Heart right ventricle (tissue), 16 donors: Measurements from ENCODE around the gene MFSD6. TPM values are rescaled to one million over a fixed set of nuclear protein-coding genes. Genes with fewer than 3 reads are reported as not detected.

Experiments used
- ATAC-seq, 8 donors: fragments of 200-7000 bp; cut with Tn5 transposase; one replicate each; pipeline ENCODE4 v1.9.1; 2020; ENCODE audit warnings: mild to moderate bottlenecking in 8 of 8, moderate library complexity in 8 of 8, moderate number of reproducible peaks in 1 of 8
- DNase-seq, 2 donors: peaks; one replicate each; pipeline ENCODE4 v3.0.0-alpha.2; 2020
- H3K27ac ChIP-seq, 10 donors: fragments of 200-600 bp; sonication (generic) in 2 of 10; one replicate each; pipeline versions ENCODE4 v1.5.0 to v1.8.0; 2020 to 2022; ENCODE audit warnings: mild to moderate bottlenecking in 3 of 10
- H3K27me3 ChIP-seq, 7 donors: fragments of 200-600 bp; one replicate each; pipeline ENCODE4 v1.8.0; 2021 to 2022; ENCODE audit warnings: mild to moderate bottlenecking in 2 of 7
- H3K36me3 ChIP-seq, 9 donors: fragments of 200-600 bp; sonication (generic) in 1 of 9; one replicate each; pipeline versions ENCODE4 v1.5.0 to v1.8.0; 2020 to 2022; ENCODE audit warnings: mild to moderate bottlenecking in 2 of 9
- H3K4me1 ChIP-seq, 9 donors: fragments of 200-600 bp; sonication (generic) in 1 of 9; one replicate each; pipeline versions ENCODE4 v1.5.0 to v1.8.0; 2020 to 2022; ENCODE audit warnings: mild to moderate bottlenecking in 4 of 9
- H3K4me3 ChIP-seq, 10 donors: fragments of 200-600 bp; sonication (generic) in 2 of 10; one replicate each; pipeline versions ENCODE4 v1.5.0 to v1.8.0; 2020 to 2022; ENCODE audit warnings: mild to moderate bottlenecking in 7 of 10, moderate library complexity in 2 of 10
- H3K9me3 ChIP-seq, 11 donors: fragments of 200-600 bp in 10 of 11; sonication (generic) in 2 of 11; one replicate each; pipeline versions ENCODE4 v1.5.0 to v1.8.0; 2013 to 2022; ENCODE audit warnings: mild to moderate bottlenecking in 2 of 11, control low read depth in 1 of 11, moderate library complexity in 1 of 11
- WGBS, 2 donors: extraction: QIAGEN DNeasy Blood & Tissue Kit; methylation state at CpG; one replicate each; pipeline ENCODE4 v1.1.7; 2013; ENCODE audit warnings: inconsistent platforms in 1 of 2; 5-methylcytosine and 5-hydroxymethylcytosine counted together
- intact Hi-C, 10 donors: fragments of 100-400 bp; cut with DNase I; formaldehyde crosslinking; loops; one replicate each; pipeline versions ENCODE4 v1.11.1 to v1.14.2; 2022
- polyA plus RNA-seq, 2 donors: library from polyadenylated mRNA; stranded (reverse); fragments of 200-250 nt; gene quantifications; one replicate each; pipeline ENCODE4 v1.2.3, GENCODE V29; 2013
- total RNA-seq, 10 donors: library from RNA; stranded (reverse); fragmentation: NEBNext Ultra II Directional in 3 of 10; extraction: Animal tissue kit (Norgen Biotek cat#: 25700) in 3 of 10; gene quantifications; one replicate each; pipeline versions ENCODE4 v1.2.1 to v1.2.4, GENCODE V29; 2021 to 2023
- TF ChIP-seq, protein P1 (sequence below), 9 donors: fragments of 200-600 bp; sonication (generic) in 2 of 9; IDR thresholded peaks; one replicate each; pipeline versions ENCODE4 v1.5.0 to v1.8.0; 2021 to 2022; ENCODE audit warnings: antibody characterized with exemption in 9 of 9, mild to moderate bottlenecking in 5 of 9, moderate library complexity in 1 of 9
- donor health status: Arrhythmogenic right ventricular cardiomyopathy.
- donor health status: ischemic (EF 13 %, LVEDD 7.1; RV severe dilation, severe dysfunction).
- donor health status: healthy with polysubstance abuse.
- donor health status: DM: no; HTN: yes; CAD: no.
- donor health status: DM: no; HTN: no; CAD: no.
- donor health status: ischemic (EF 25% LVEDD 6.9; RV normal size, moderate dysfunction).
- donor health status: ischemic (EF 25% LVEDD 5.7; RV mildly dilated, moderate dysfunction).
- donor health status: healthy.
- donor health status: DM: yes; HTN: yes; CAD: no.
- donor health status: Ischemic cardiomyopathy.
- donor health status: ischemic (EF 35%, LVEDD 5.7; RV mildly dilated, moderate dysfunction).
- donor health status: nonischemic (EF 11% LVEDD 7.7; RV severe dilation, severe dysfunction).
- donor health status: DM: yes; HTN: yes; CAD: no.
- donor health status: PGD.
- donor health status: ischemic (EF 29% LVEDD 5.4; RV normal size, mild dysfunction).
- donor health status: nonischemic (EF 23%, LVEDD 6.1; RV moderate dilation, normal function).

MFSD6 gene
- total and polyA plus RNA-seq, 12 donors = 9.7 to 26.7 (median 15.9) TPM

DNA sequence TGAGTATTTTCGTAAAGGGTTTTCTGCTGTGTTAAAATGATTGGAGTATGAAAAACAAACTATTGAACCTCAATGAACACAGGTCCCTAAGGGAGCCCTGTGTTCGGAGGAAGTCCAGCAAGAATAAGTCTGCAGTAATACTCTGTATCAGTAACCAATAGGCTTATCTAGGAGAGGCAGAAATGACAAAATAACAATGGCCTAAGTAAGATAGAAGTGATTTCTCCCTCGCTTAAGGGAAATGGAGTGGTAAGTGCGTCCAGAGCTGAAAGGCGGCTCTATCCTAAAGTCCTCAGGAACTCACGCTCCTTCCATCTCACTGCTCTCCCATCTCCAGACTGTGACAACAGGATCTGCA lies 29.3 kb upstream of the MFSD6 start:
- Histone ChIP-seq H3K27ac (peak overlapping the region in 2 of 10 donors; percentile 14 to 41), H3K27me3 (no peaks in the 10 kb centered on the region), H3K36me3 (no peaks in the 10 kb centered on the region), H3K4me1 (peaks cover 0 to 11% (median 0%) of the 10 kb centered on the region in 9 donors), H3K4me3 (no peak overlapping the region), H3K9me3 (no peaks in the 10 kb centered on the region)
- TF ChIP-seq, protein P1, sequence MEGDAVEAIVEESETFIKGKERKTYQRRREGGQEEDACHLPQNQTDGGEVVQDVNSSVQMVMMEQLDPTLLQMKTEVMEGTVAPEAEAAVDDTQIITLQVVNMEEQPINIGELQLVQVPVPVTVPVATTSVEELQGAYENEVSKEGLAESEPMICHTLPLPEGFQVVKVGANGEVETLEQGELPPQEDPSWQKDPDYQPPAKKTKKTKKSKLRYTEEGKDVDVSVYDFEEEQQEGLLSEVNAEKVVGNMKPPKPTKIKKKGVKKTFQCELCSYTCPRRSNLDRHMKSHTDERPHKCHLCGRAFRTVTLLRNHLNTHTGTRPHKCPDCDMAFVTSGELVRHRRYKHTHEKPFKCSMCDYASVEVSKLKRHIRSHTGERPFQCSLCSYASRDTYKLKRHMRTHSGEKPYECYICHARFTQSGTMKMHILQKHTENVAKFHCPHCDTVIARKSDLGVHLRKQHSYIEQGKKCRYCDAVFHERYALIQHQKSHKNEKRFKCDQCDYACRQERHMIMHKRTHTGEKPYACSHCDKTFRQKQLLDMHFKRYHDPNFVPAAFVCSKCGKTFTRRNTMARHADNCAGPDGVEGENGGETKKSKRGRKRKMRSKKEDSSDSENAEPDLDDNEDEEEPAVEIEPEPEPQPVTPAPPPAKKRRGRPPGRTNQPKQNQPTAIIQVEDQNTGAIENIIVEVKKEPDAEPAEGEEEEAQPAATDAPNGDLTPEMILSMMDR (IDR thresholded peaks at IDR 0.05) = no peak
- 86 to 89% methylated on average over 6 of the region's 6 CpGs for WGBS, 2 donors
- ATAC-seq (peak in 1 of 8 donors; percentile 19), DNase-seq (no peak)
- intact Hi-C loops = loop anchor here in 4 of 10 donors (5.0 to 10.0 kb wide), 3 partner anchors 294 to 423 kb away; no protein-coding TSS in a partner anchor

DNA sequence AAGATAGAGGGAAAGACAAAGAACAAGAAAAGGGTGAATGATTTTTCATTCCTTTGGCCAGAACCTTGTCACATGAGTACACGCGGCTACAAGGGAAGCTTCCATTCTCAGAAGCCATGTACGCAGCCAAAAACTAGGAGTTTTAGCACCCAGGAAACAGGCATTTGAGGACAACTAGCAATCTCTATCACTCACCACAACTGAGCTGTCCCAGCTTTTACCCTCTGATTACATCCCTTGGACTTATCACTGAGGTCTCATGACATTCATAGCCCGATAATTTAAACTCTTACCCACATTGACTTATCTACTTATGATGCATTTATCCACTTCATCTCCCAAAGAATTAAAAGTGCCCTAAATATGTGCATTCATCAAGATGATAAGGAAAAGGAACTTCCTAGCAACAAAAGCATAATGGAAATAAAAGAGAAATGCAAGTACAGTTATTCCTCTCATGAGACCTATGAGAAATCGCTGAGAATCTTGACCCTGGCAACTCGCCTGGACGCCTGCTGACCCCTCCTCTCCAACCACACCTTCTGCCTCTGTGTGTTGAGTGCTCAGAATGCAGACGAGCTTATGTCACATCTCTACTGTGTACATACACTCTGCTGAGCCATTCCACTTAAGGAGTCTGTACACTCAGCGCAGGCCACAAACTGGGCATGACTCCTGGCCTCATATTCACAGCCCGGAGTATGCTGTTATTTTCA lies 28.7 kb upstream of the MFSD6 start:
- 34 to 49% methylated on average over 10 of the region's 10 CpGs for WGBS, 2 donors
- intact Hi-C loops = loop anchor here in 4 of 10 donors (5.0 to 10.0 kb wide), 3 partner anchors 295 to 423 kb away; no protein-coding TSS in a partner anchor
- peak in 2 of 8 donors; percentile 31 to 33 for ATAC-seq

DNA sequence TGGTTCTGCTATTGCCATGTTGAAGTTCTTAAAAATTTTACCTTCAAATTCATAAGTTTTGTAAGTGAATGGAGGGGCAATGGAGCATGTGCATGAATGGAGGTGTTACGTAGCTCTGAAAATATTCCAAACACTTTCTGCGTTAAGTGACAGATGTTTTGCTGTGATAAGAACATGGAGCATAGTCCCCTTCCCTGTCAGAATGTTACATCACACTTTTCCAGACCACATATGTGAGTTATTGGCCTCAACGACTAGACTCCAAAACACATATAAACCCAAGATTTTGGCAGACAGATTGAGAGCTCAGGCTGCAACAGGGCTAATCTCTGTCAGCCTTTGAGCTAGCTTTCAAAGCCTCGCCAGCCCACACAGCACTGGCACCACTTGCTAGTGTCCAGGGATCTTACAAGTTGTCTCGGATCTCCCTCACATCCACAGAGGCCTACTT lies 27.2 kb upstream of the MFSD6 start:
- no peak for DNase-seq

More for the DNA sequence above, 28.7 kb upstream of the MFSD6 start:
- H3K9me3 ChIP-seq = no peaks in the 10 kb centered on the region
- no peak overlapping the region for H3K27ac ChIP-seq
- TF ChIP-seq, protein P1 (IDR thresholded peaks at IDR 0.05) = no peak
- H3K4me3 ChIP-seq = no peak overlapping the region
- H3K4me1 ChIP-seq = peaks cover 0 to 11% (median 0%) of the 10 kb centered on the region in 9 donors
- no peaks in the 10 kb centered on the region for H3K27me3 ChIP-seq
- H3K36me3 ChIP-seq = no peaks in the 10 kb centered on the region
- DNase-seq = no peak

DNA sequence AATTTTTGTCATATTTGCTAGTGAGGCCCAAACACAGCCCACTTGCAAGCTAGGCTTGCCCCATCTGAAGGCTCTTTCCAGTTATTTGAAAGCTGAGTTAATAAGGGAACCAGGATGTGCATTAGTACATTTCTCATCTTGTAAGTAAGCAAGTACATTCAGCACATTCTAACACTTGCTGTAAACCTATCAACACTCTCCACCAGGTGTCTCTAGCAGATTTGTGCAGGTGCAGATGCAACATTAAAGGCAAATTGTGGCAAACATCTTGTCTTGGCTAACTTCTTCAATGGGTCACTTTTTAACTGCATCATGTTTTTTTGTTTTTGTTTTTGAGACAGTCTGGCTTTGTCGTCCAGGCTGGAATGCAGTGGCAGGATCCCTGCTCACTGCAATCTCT lies 25.3 kb upstream of the MFSD6 start:
- Histone ChIP-seq H3K27ac (no peak overlapping the region), H3K36me3 (no peaks in the 10 kb centered on the region), H3K9me3 (peaks cover 0 to 4% (median 0%) of the 10 kb centered on the region in 11 donors), H3K27me3 (no peaks in the 10 kb centered on the region), H3K4me3 (no peak overlapping the region), H3K4me1 (peaks cover 0 to 11% (median 0%) of the 10 kb centered on the region in 9 donors)
- peak in 1 of 2 donors; percentile 26 for DNase-seq
- 43 to 48% methylated on average over 1 of the region's 1 CpG for WGBS, 2 donors
- TF ChIP-seq, protein P1 (IDR thresholded peaks at IDR 0.05) = peak; percentile 34 to 73 (median 58)
- ATAC-seq = peak in 5 of 8 donors; percentile 50 to 76 (median 67)
- intact Hi-C loops = loop anchor here (2.0 to 10.0 kb wide), 8 partner anchors 122 to 424 kb away; no protein-coding TSS in a partner anchor

More for the DNA sequence above, 27.2 kb upstream of the MFSD6 start:
- Histone ChIP-seq H3K36me3 (no peaks in the 10 kb centered on the region), H3K27me3 (no peaks in the 10 kb centered on the region), H3K9me3 (no peaks in the 10 kb centered on the region), H3K4me1 (peaks cover 0 to 11% (median 0%) of the 10 kb centered on the region in 9 donors), H3K27ac (no peak overlapping the region), H3K4me3 (no peak overlapping the region)
- TF ChIP-seq, protein P1 (IDR thresholded peaks at IDR 0.05) = no peak
- intact Hi-C loops = loop anchor here in 7 of 10 donors (5.0 to 10.0 kb wide), 6 partner anchors 124 to 426 kb away; no protein-coding TSS in a partner anchor
- no peak for ATAC-seq
- 68 to 75% methylated on average over 5 of the region's 5 CpGs for WGBS, 2 donors
